H7 (cell line): Measurements from ENCODE around the gene CD82. TPM values are rescaled to one million over a fixed set of nuclear protein-coding genes. Genes with fewer than 3 reads are reported as not detected.

Source experiments
- DNase-seq: peaks from one replicate; pipeline ENCODE4 v3.0.0; 2012
- H3K27me3 ChIP-seq: 2 replicates; pipeline ENCODE4 v1.6.0; 2011; ENCODE audit warnings: mild to moderate bottlenecking, low read length; ENCODE audit not compliant: control insufficient read depth, insufficient read depth
- H3K36me3 ChIP-seq: replicated peaks from 2 replicates; pipeline ENCODE4 v1.5.1; 2011; ENCODE audit warnings: low read length; ENCODE audit not compliant: control insufficient read depth, insufficient read depth
- H3K4me3 ChIP-seq: 2 replicates; pipeline ENCODE4 v1.5.1; 2011; ENCODE audit warnings: low read depth, mild to moderate bottlenecking, control low read depth, low read length, moderate library complexity; ENCODE audit not compliant: insufficient read depth
- total RNA-seq: library from RNA; depleted of rRNA; stranded (reverse); fragments of >200 nt; shearing (Covaris generic); gene quantifications from 2 replicates; pipeline ENCODE4 v1.2.3, GENCODE V29; 2014

Gene CD82
- total RNA-seq, 1 experiment from 2014 or later = 1.3 TPM

- no peaks in the 10 kb centered on the region for H3K36me3 ChIP-seq
- H3K27me3 ChIP-seq = no peaks in the 10 kb centered on the region
- DNase-seq = no peak
- H3K4me3 ChIP-seq = no peak overlapping the region
These were observed 36.9 kb upstream of the CD82 start for GRCh38 chr11:44528581-44528980.

GRCh38 chr11:44529895-44530412, 35.5 kb upstream of the CD82 start:
- no peak overlapping the region for H3K4me3 ChIP-seq
- H3K27me3 ChIP-seq = no peaks in the 10 kb centered on the region
- H3K36me3 ChIP-seq = no peaks in the 10 kb centered on the region
- peak; percentile 4 for DNase-seq

- Histone ChIP-seq H3K36me3 (no peaks in the 10 kb centered on the region), H3K27me3 (no peaks in the 10 kb centered on the region), H3K4me3 (no peak overlapping the region)
- peak; percentile 16 for DNase-seq
These were observed 34.9 kb upstream of the CD82 start for GRCh38 chr11:44530413-44531115.

GRCh38 chr11:44531116-44531504, 34.4 kb upstream of the CD82 start:
- H3K36me3 ChIP-seq = no peaks in the 10 kb centered on the region

GRCh38 chr11:44531636-44532035, 33.8 kb upstream of the CD82 start:
- Histone ChIP-seq H3K27me3 (no peaks in the 10 kb centered on the region), H3K4me3 (no peak overlapping the region), H3K36me3 (no peaks in the 10 kb centered on the region)
- no peak for DNase-seq

More at GRCh38 chr11:44531116-44531504, 34.4 kb upstream of the CD82 start:
- Histone ChIP-seq H3K27me3 (no peaks in the 10 kb centered on the region), H3K4me3 (no peak overlapping the region)
- peak; percentile 22 for DNase-seq

- Histone ChIP-seq H3K4me3 (no peak overlapping the region), H3K36me3 (no peaks in the 10 kb centered on the region), H3K27me3 (no peaks in the 10 kb centered on the region)
- DNase-seq = peak; percentile 4
These were observed 32.7 kb upstream of the CD82 start for GRCh38 chr11:44532809-44533208.

- Histone ChIP-seq H3K4me3 (no peak overlapping the region), H3K36me3 (no peaks in the 10 kb centered on the region), H3K27me3 (no peaks in the 10 kb centered on the region; the same call in 1 of the 2 replicates)
- DNase-seq = peak; percentile 4
These were observed 31.3 kb upstream of the CD82 start for GRCh38 chr11:44533921-44534711.

- H3K4me3 ChIP-seq = no peak overlapping the region
- no peaks in the 10 kb centered on the region; the same call in 1 of the 2 replicates for H3K27me3 ChIP-seq
- no peaks in the 10 kb centered on the region for H3K36me3 ChIP-seq
- DNase-seq = peak; percentile 41
These were observed 30.1 kb upstream of the CD82 start for GRCh38 chr11:44535191-44535980.

GRCh38 chr11:44536788-44537516, 28.5 kb upstream of the CD82 start:
- peak; percentile 38 for DNase-seq
- Histone ChIP-seq H3K27me3 (no peaks in the 10 kb centered on the region; the same call in 1 of the 2 replicates), H3K36me3 (no peaks in the 10 kb centered on the region), H3K4me3 (no peak overlapping the region)

- Histone ChIP-seq H3K27me3 (no peaks in the 10 kb centered on the region; the same call in 1 of the 2 replicates), H3K4me3 (no peak overlapping the region), H3K36me3 (no peaks in the 10 kb centered on the region)
- DNase-seq = peak; percentile 26
These were observed 27.8 kb upstream of the CD82 start for GRCh38 chr11:44537679-44538078.

GRCh38 chr11:44538375-44539054, 26.9 kb upstream of the CD82 start:
- no peaks in the 10 kb centered on the region for H3K36me3 ChIP-seq
- H3K27me3 ChIP-seq = no peaks in the 10 kb centered on the region; the same call in 1 of the 2 replicates
- DNase-seq = peak; percentile 90
- no peak overlapping the region for H3K4me3 ChIP-seq

GRCh38 chr11:44539971-44540370, 25.5 kb upstream of the CD82 start:
- H3K27me3 ChIP-seq = no peaks in the 10 kb centered on the region; the same call in 1 of the 2 replicates
- no peak overlapping the region for H3K4me3 ChIP-seq
- no peaks in the 10 kb centered on the region for H3K36me3 ChIP-seq
- no peak for DNase-seq

GRCh38 chr11:44540667-44541066, 24.8 kb upstream of the CD82 start:
- no peak for DNase-seq
- Histone ChIP-seq H3K4me3 (no peak overlapping the region), H3K27me3 (no peaks in the 10 kb centered on the region; the same call in 1 of the 2 replicates), H3K36me3 (no peaks in the 10 kb centered on the region)
